H1 (cell line): Measurements from ENCODE around the gene ANKRD11. TPM values are rescaled to one million over a fixed set of nuclear protein-coding genes. Genes with fewer than 3 reads are reported as not detected.

ENCODE experiments used
- CTCF ChIA-PET: fragments of 300-600 bp; sonication (Branson Sonifier 250); formaldehyde crosslinking; loops from one replicate; lab custom pipeline; 2021; ENCODE audit not compliant: partially characterized antibody; lab: Charles Lee
- POLR2A ChIA-PET: fragments of 300-600 bp; sonication (Branson Sonifier 250); formaldehyde crosslinking; loops from one replicate; lab custom pipeline; 2021; ENCODE audit warnings: inconsistent platforms; ENCODE audit not compliant: partially characterized antibody; lab: Charles Lee
- DNase-seq, 2 experiments: peaks; one replicate each; pipeline versions ENCODE4 v3.0.0 to v3.0.0-alpha.2; 2010 to 2022; ENCODE audit warnings: low spot score in 2 of 2, low read depth in 1 of 2, mixed read lengths in 1 of 2
- FAIRE-seq: peaks from 2 replicates; lab custom pipeline; 2011; peaks lifted over from hg19 to GRCh38; lab: Jason Lieb, UNC
- H2AFZ ChIP-seq: 2 replicates; pipeline ENCODE4 v1.8.1; 2012; ENCODE audit warnings: low read length, inconsistent platforms
- H2AK5ac ChIP-seq: 2 replicates; pipeline ENCODE4 v1.6.1; 2013; ENCODE audit warnings: low read depth, low read length
- H2BK120ac ChIP-seq: replicated peaks from 2 replicates; pipeline ENCODE3; 2013; ENCODE audit warnings: low read depth, low read length, inconsistent platforms
- H2BK12ac ChIP-seq: 2 replicates; pipeline ENCODE4 v1.6.1; 2013; ENCODE audit warnings: low read depth, low read length
- H2BK15ac ChIP-seq: 2 replicates; pipeline ENCODE4 v1.6.1; 2013; ENCODE audit warnings: low read length
- H2BK20ac ChIP-seq: 2 replicates; pipeline ENCODE4 v1.6.1; 2013; ENCODE audit warnings: low read length
- H2BK5ac ChIP-seq: 2 replicates; pipeline ENCODE4 v1.6.1; 2013; ENCODE audit warnings: low read depth, low read length
- H3K14ac ChIP-seq: 2 replicates; pipeline ENCODE4 v1.6.1; 2013; ENCODE audit warnings: inconsistent platforms; ENCODE audit not compliant: insufficient read length
- H3K18ac ChIP-seq: 2 replicates; pipeline ENCODE4 v1.6.1; 2013; ENCODE audit warnings: low read length; ENCODE audit errors: extremely low read depth
- H3K23ac ChIP-seq: 2 replicates; pipeline ENCODE4 v1.6.1; 2013; ENCODE audit warnings: inconsistent platforms; ENCODE audit not compliant: insufficient read length
- H3K23me2 ChIP-seq: 2 replicates; pipeline ENCODE4 v1.6.1; 2013; ENCODE audit warnings: low read depth, low read length
- H3K27ac ChIP-seq: 2 replicates; pipeline ENCODE4 v1.6.1; 2011; ENCODE audit warnings: low read depth, low read length, inconsistent platforms
- H3K27me3 ChIP-seq, 4 experiments: replicated peaks in 1 of 4; 1 replicate in 1 of 4; 2 replicates in 3 of 4; pipeline versions ENCODE4 v1.6.1 to v1.8.1; 2011 to 2013; ENCODE audit warnings: low read length in 3 of 4, mild to moderate bottlenecking in 3 of 4, inconsistent platforms in 2 of 4, mixed read lengths in 2 of 4, moderate library complexity in 1 of 4; ENCODE audit not compliant: control insufficient read depth in 3 of 4, insufficient read depth in 3 of 4; ENCODE audit errors: extremely low read depth in 1 of 4
- H3K36me3 ChIP-seq, 4 experiments: 2 replicates each; pipeline versions ENCODE4 v1.6.1 to v1.8.1; 2011 to 2013; ENCODE audit warnings: mild to moderate bottlenecking in 4 of 4, low read length in 3 of 4, moderate library complexity in 2 of 4, control low read depth in 1 of 4, inconsistent platforms in 1 of 4; ENCODE audit not compliant: insufficient read depth in 4 of 4, control insufficient read depth in 2 of 4
- H3K4ac ChIP-seq: replicated peaks from 2 replicates; pipeline ENCODE3; 2013; ENCODE audit warnings: low read length, low read depth, mixed read lengths, inconsistent platforms; ENCODE audit not compliant: insufficient read length
- H3K4me1 ChIP-seq, 4 experiments: replicated peaks in 1 of 4; 1 replicate in 1 of 4; 2 replicates in 3 of 4; pipeline versions ENCODE4 v1.6.1 to v1.8.1; 2011 to 2013; ENCODE audit warnings: low read length in 3 of 4, inconsistent platforms in 2 of 4, mixed read lengths in 1 of 4; ENCODE audit not compliant: insufficient read depth in 4 of 4, control insufficient read depth in 3 of 4
- H3K4me2 ChIP-seq, 2 experiments: 2 replicates each; pipeline versions ENCODE4 v1.6.1 to v1.8.1; 2011 to 2013; ENCODE audit warnings: low read depth in 2 of 2, low read length in 2 of 2, control low read depth in 1 of 2, inconsistent platforms in 1 of 2, mild to moderate bottlenecking in 1 of 2; ENCODE audit not compliant: insufficient read depth in 1 of 2
- H3K4me3 ChIP-seq, 4 experiments: fragments of 200-600, 300-600 bp in 1 of 4; sonication (generic), shearing (Covaris generic), sonication (Bioruptor Twin) in 1 of 4; 2 replicates each; pipeline versions ENCODE4 v1.5.1 to v1.8.1; 2011 to 2016; ENCODE audit warnings: low read length in 4 of 4, low read depth in 3 of 4, control low read depth in 2 of 4, inconsistent platforms in 2 of 4, mild to moderate bottlenecking in 2 of 4, mixed read lengths in 1 of 4, moderate library complexity in 1 of 4; ENCODE audit not compliant: insufficient read depth in 2 of 4; ENCODE audit errors: extremely low read depth in 1 of 4
- H3K56ac ChIP-seq: replicated peaks from 2 replicates; pipeline ENCODE3; 2013; ENCODE audit warnings: low read depth, mild to moderate bottlenecking, mixed read lengths, low read length, inconsistent platforms; ENCODE audit not compliant: insufficient read length
- H3K79me1 ChIP-seq: 2 replicates; pipeline ENCODE4 v1.6.1; 2013; ENCODE audit warnings: low read depth, low read length, control low read depth
- H3K79me2 ChIP-seq, 2 experiments: 2 replicates each; pipeline versions ENCODE4 v1.6.1 to v1.8.1; 2012 to 2013; ENCODE audit warnings: low read length in 2 of 2, mild to moderate bottlenecking in 2 of 2, inconsistent platforms in 1 of 2; ENCODE audit not compliant: insufficient read depth in 2 of 2, control insufficient read depth in 1 of 2
- H3K9ac ChIP-seq, 4 experiments: replicated peaks in 1 of 4; 1 replicate in 1 of 4; 2 replicates in 3 of 4; pipeline versions ENCODE4 v1.6.1 to v1.8.1; 2011 to 2013; ENCODE audit warnings: low read depth in 3 of 4, low read length in 3 of 4, control low read depth in 2 of 4, mild to moderate bottlenecking in 2 of 4, moderate library complexity in 2 of 4, inconsistent platforms in 1 of 4; ENCODE audit errors: extremely low read depth in 1 of 4
- H3K9me3 ChIP-seq, 2 experiments: 2 replicates each; pipeline versions ENCODE4 v1.6.1 to v1.8.1; 2012 to 2013; ENCODE audit warnings: mild to moderate bottlenecking in 2 of 2, moderate library complexity in 2 of 2, control low read depth in 1 of 2, inconsistent platforms in 1 of 2, low read depth in 1 of 2, low read length in 1 of 2, mixed read lengths in 1 of 2; ENCODE audit not compliant: insufficient read depth in 2 of 2
- H4K20me1 ChIP-seq, 2 experiments: replicated peaks in 1 of 2; 2 replicates each; pipeline versions ENCODE3 to v1.8.1; 2011 to 2013; ENCODE audit warnings: inconsistent platforms in 2 of 2, low read length in 2 of 2, mild to moderate bottlenecking in 1 of 2; ENCODE audit not compliant: insufficient read depth in 2 of 2, control insufficient read depth in 1 of 2
- H4K5ac ChIP-seq: 2 replicates; pipeline ENCODE4 v1.6.1; 2013; ENCODE audit warnings: low read length, low read depth, mixed read lengths, inconsistent platforms; ENCODE audit not compliant: insufficient read length
- H4K8ac ChIP-seq: 2 replicates; pipeline ENCODE4 v1.8.0; 2013; ENCODE audit warnings: mild to moderate bottlenecking, moderate library complexity, low read length, inconsistent platforms; ENCODE audit not compliant: insufficient read depth; ENCODE audit errors: extremely low read depth
- H4K91ac ChIP-seq: replicated peaks from 2 replicates; pipeline ENCODE3; 2013; ENCODE audit warnings: low read length, mixed read lengths, inconsistent platforms; ENCODE audit not compliant: insufficient read length
- BRCA1 ChIP-seq: IDR thresholded peaks from 2 replicates; pipeline ENCODE4 v1.6.1; 2012; ENCODE audit warnings: low read depth, low read length, improper control_type of control experiment
- CTBP2 ChIP-seq: IDR thresholded peaks from 2 replicates; pipeline ENCODE4 v1.7.0; 2011; ENCODE audit warnings: borderline replicate concordance, mild to moderate bottlenecking, moderate library complexity, mixed read lengths, low read length; ENCODE audit not compliant: insufficient read depth, insufficient read length
- KDM5A ChIP-seq: fragments of 200-600 bp; IDR thresholded peaks from 2 replicates; pipeline ENCODE4 v1.7.1; 2012; ENCODE audit warnings: mild to moderate bottlenecking, low read length, inconsistent platforms, mixed read lengths
- MAFK ChIP-seq: IDR thresholded peaks from 2 replicates; pipeline ENCODE4 v1.6.1; 2012; ENCODE audit warnings: low read depth, mild to moderate bottlenecking, improper control_type of control experiment, low read length
- MAX ChIP-seq: IDR thresholded peaks from 2 replicates; pipeline ENCODE4 v1.6.1; 2012; ENCODE audit warnings: inconsistent platforms
- PHF8 ChIP-seq: fragments of 200-600 bp; sonication (generic); conservative IDR thresholded peaks from 2 replicates; pipeline ENCODE4 v1.7.1; 2012; ENCODE audit warnings: low read depth, mild to moderate bottlenecking, inconsistent platforms, low read length, moderate library complexity
- RAD21 ChIP-seq, 2 experiments: IDR thresholded peaks in 1 of 2; conservative IDR thresholded peaks in 1 of 2; 2 replicates each; pipeline ENCODE4 v1.6.1; 2011; ENCODE audit warnings: low read depth in 2 of 2, low read length in 2 of 2, improper control_type of control experiment in 1 of 2, inconsistent platforms in 1 of 2, mild to moderate bottlenecking in 1 of 2, moderate library complexity in 1 of 2
- RFX5 ChIP-seq: IDR thresholded peaks from 2 replicates; pipeline ENCODE4 v1.6.1; 2011; ENCODE audit warnings: low read depth, low read length, improper control_type of control experiment, borderline replicate concordance
- SP4 ChIP-seq: IDR thresholded peaks from 2 replicates; pipeline ENCODE4 v1.6.1; 2012; ENCODE audit warnings: low read length, inconsistent platforms
- TCF12 ChIP-seq: IDR thresholded peaks from 2 replicates; pipeline ENCODE4 v1.6.1; 2011; ENCODE audit warnings: low read depth, mild to moderate bottlenecking, low read length
- WGBS, 2 experiments: shearing (Covaris generic) in 1 of 2; methylation state at CpG; one replicate each; pipeline versions ENCODE4 v1.1.6 to v1.1.7; 2013 to 2015; ENCODE audit warnings: low lambda C conversion rate in 2 of 2, mixed read lengths in 2 of 2, inconsistent platforms in 1 of 2, low coverage in 1 of 2, missing lambda C conversion rate in 1 of 2; ENCODE audit not compliant: insufficient replicate concordance in 2 of 2, insufficient coverage in 1 of 2, insufficient read length in 1 of 2; ENCODE audit errors: extremely low coverage in 1 of 2, missing lambda C conversion rate in 1 of 2; 5-methylcytosine and 5-hydroxymethylcytosine counted together
- polyA plus RNA-seq, 7 experiments: library from polyadenylated mRNA; depleted of rRNA in 3 of 7; stranded (reverse) in 5 of 7; unstranded in 2 of 7; fragments of >200 nt in 5 of 7; fragments of 200-250 nt in 2 of 7; gene quantifications; 1 replicate in 5 of 7; 2 replicates in 1 of 7; 4 replicates in 1 of 7; pipeline versions ENCODE4 v1.2.1 to v1.2.3, GENCODE V29; 2011 to 2013; ENCODE audit warnings: missing spikeins in 2 of 7, mixed read lengths in 2 of 7
- total RNA-seq: library from RNA; stranded (reverse); fragmentation: NEBNext Ultra II Directional; extraction: Animal tissue kit (Norgen Biotek cat#: 25700); gene quantifications from 2 replicates; pipeline ENCODE4 v1.2.1, GENCODE V29; 2021

ANKRD11 gene
- total and polyA plus RNA-seq, 2 of the 8 experiments (the other 6 are each of a cell fraction or from before 2014, with no cell fraction given): 46.5 to 142 TPM

- H3K23me2 ChIP-seq: no peaks in the 10 kb centered on the region
- no peak overlapping the region for H2BK120ac ChIP-seq
- ChIA-PET POLR2A (interaction anchor here (1.3 to 2.1 kb wide), 2 partner anchors 14 to 231 kb away, joined by 3 to 6 read pairs; partner anchors contain the start of gene SPG7), CTCF (no interaction called here)
- H4K8ac ChIP-seq: no peak overlapping the region
- H4K91ac ChIP-seq: no peak overlapping the region
- no peak overlapping the region for H3K18ac ChIP-seq
- no peak overlapping the region for H2AK5ac ChIP-seq
- peaks cover 10% of the 10 kb centered on the region for H3K79me1 ChIP-seq
- no peak overlapping the region for H2BK15ac ChIP-seq
- H3K14ac ChIP-seq: no peak overlapping the region
- H3K4me1 ChIP-seq: no peaks in the 10 kb centered on the region; a peak in 1 of 7 replicates
- H2AFZ ChIP-seq: no peak overlapping the region
- no peak overlapping the region for H3K56ac ChIP-seq
- no peak overlapping the region for H3K4me3 ChIP-seq
- no peak overlapping the region for H3K4ac ChIP-seq
- no peak overlapping the region for H2BK12ac ChIP-seq
- H4K20me1 ChIP-seq: peaks cover 9 to 13% of the 10 kb centered on the region in 2 experiments
- peaks cover 3 to 38% of the 10 kb centered on the region in 2 experiments; a peak in 3 of 4 replicates for H3K79me2 ChIP-seq
- WGBS, 2 experiments: 90% methylated on average over 31 of the region's 31 CpGs; no CpG with 5 or more reads in 1 of the 2 experiments
- no peak overlapping the region for H3K23ac ChIP-seq
- H2BK20ac ChIP-seq: no peak overlapping the region
- peaks cover 13 to 58% (median 44%) of the 10 kb centered on the region in 4 experiments for H3K36me3 ChIP-seq
- no peak overlapping the region for H3K9ac ChIP-seq
- FAIRE-seq (no peak), DNase-seq (no peak)
- H4K5ac ChIP-seq: no peak overlapping the region
- H3K4me2 ChIP-seq: no peak overlapping the region
- H2BK5ac ChIP-seq: no peak overlapping the region
- H3K9me3 ChIP-seq: no peaks in the 10 kb centered on the region
- TF ChIP-seq PHF8 (no peak), KDM5A (no peak), MAFK (no peak), TCF12 (no peak), MAX (no peak), RAD21 (IDR thresholded peaks at IDR 0.05 in 1 of 2, conservative IDR thresholded peaks at IDR 0.05 in 1 of 2; ENCODE audit: low read depth in 2 of 2, low read length in 2 of 2) (no peak), CTBP2 (no peak), BRCA1 (no peak), RFX5 (no peak), SP4 (no peak)
- no peak overlapping the region for H3K27ac ChIP-seq
- H3K27me3 ChIP-seq: no peaks in the 10 kb centered on the region
Measured at GRCh38 chr16:89522287-89522686, 31.9 kb upstream of the ANKRD11 start.
